ENCODE data around the gene CAMK1D. TPM values are rescaled to one million over a fixed set of nuclear protein-coding genes. Genes with fewer than 3 reads are reported as not detected.

The CAMK1D gene
- total and polyA plus RNA-seq, 2 donors (not counting 3 experiments of a cell fraction or from before 2014, with no cell fraction given) = 0.37 to 4.2 TPM

GRCh38 chr10:12418000-12418399 is 68.7 kb downstream of the CAMK1D start:
- intact Hi-C loops (cut with micrococcal nuclease) (no loop called here), dilution Hi-C loops (cut with MboI; ENCODE audit: extremely low pct_ligation_motif_present, low sequenced_read_pairs) (no loop called here)
- POLR2A ChIA-PET = no interaction called here
- H3K27me3 ChIP-seq (ENCODE audit: control insufficient read depth in 2 of 2, insufficient read depth in 2 of 2, low read length in 2 of 2) = peaks cover 0 to 4% of the 10 kb centered on the region in 2 experiments
- no peaks in the 10 kb centered on the region for H3K79me2 ChIP-seq (ENCODE audit: control insufficient read depth, insufficient read depth, low read length)
- H3K36me3 ChIP-seq (ENCODE audit: control insufficient read depth in 2 of 2, extremely low read depth in 1 of 2, insufficient read depth in 2 of 2, low read length in 2 of 2) = no peaks in the 10 kb centered on the region
- H4K20me1 ChIP-seq (replicated peaks; ENCODE audit: control insufficient read depth, extremely low read depth, insufficient read depth, low read length) = no peaks in the 10 kb centered on the region
- CTCF ChIA-PET = no interaction called here
- FAIRE-seq = no peak
- TF ChIP-seq POLR2AphosphoS5 (IDR thresholded peaks at IDR 0.05; ENCODE audit: insufficient read depth, low read depth, low read length) = no peak
- H3K4me3 ChIP-seq (replicated peaks in 1 of 3; ENCODE audit: insufficient read depth in 1 of 3, low read depth in 1 of 3, low read length in 3 of 3) = no peak overlapping the region
- no peaks in the 10 kb centered on the region for H3K9me3 ChIP-seq (replicated peaks; ENCODE audit: control insufficient read depth, insufficient read depth, low read length)
- H3K9ac ChIP-seq (replicated peaks; ENCODE audit: extremely low read depth, insufficient read depth, low read length) = no peak overlapping the region
- H3K4me2 ChIP-seq (ENCODE audit: insufficient read depth, low read length) = no peak overlapping the region
- peaks cover 4% of the 10 kb centered on the region for H3K4me1 ChIP-seq (ENCODE audit: control insufficient read depth, extremely low read depth, insufficient read depth, low read length)
- H3K27ac ChIP-seq (ENCODE audit: insufficient read depth, low read depth, low read length) = no peak overlapping the region
- no TSS peak for BruUV-seq (replicated peaks)
- no peaks in the 10 kb centered on the region for H3K9me1 ChIP-seq (replicated peaks; ENCODE audit: control insufficient read depth, extremely low read depth, insufficient read depth, low read length)
- DNase-seq (ENCODE audit: low read depth, low spot score) = no peak
- no peak overlapping the region for H2AFZ ChIP-seq (ENCODE audit: low read depth, low read length)

- Histone ChIP-seq H3K4me3 (replicated peaks in 1 of 3; ENCODE audit: insufficient read depth in 1 of 3, low read depth in 1 of 3, low read length in 3 of 3) (no peak overlapping the region), H3K9me1 (replicated peaks; ENCODE audit: control insufficient read depth, extremely low read depth, insufficient read depth, low read length) (no peaks in the 10 kb centered on the region), H3K36me3 (ENCODE audit: control insufficient read depth in 2 of 2, extremely low read depth in 1 of 2, insufficient read depth in 2 of 2, low read length in 2 of 2) (no peaks in the 10 kb centered on the region), H3K27me3 (ENCODE audit: control insufficient read depth in 2 of 2, insufficient read depth in 2 of 2, low read length in 2 of 2) (peaks cover 0 to 4% of the 10 kb centered on the region in 2 experiments), H3K27ac (ENCODE audit: insufficient read depth, low read depth, low read length) (no peak overlapping the region), H4K20me1 (replicated peaks; ENCODE audit: control insufficient read depth, extremely low read depth, insufficient read depth, low read length) (no peaks in the 10 kb centered on the region), H3K4me2 (ENCODE audit: insufficient read depth, low read length) (no peak overlapping the region), H2AFZ (ENCODE audit: low read depth, low read length) (no peak overlapping the region), H3K9ac (replicated peaks; ENCODE audit: extremely low read depth, insufficient read depth, low read length) (no peak overlapping the region), H3K9me3 (replicated peaks; ENCODE audit: control insufficient read depth, insufficient read depth, low read length) (no peaks in the 10 kb centered on the region), H3K79me2 (ENCODE audit: control insufficient read depth, insufficient read depth, low read length) (no peaks in the 10 kb centered on the region), H3K4me1 (ENCODE audit: control insufficient read depth, extremely low read depth, insufficient read depth, low read length) (peaks cover 4% of the 10 kb centered on the region)
- no peak for TF ChIP-seq MYC (IDR thresholded peaks at IDR 0.05; ENCODE audit: low read depth, low read length)
- TF ChIP-seq EZH2 (IDR thresholded peaks at IDR 0.05; ENCODE audit: borderline replicate concordance, low read depth, low read length, severe bottlenecking) = no peak
- no peak for TF ChIP-seq FOS (IDR thresholded peaks at IDR 0.05; ENCODE audit: borderline replicate concordance, insufficient read depth, low read length)
- no peak for TF ChIP-seq POLR2A (IDR thresholded peaks at IDR 0.05; ENCODE audit: low read depth, low read length)
- no peak for TF ChIP-seq CTCF (IDR thresholded peaks at IDR 0.05; ENCODE audit: extremely low read depth in 1 of 2, insufficient read depth in 1 of 2, low read depth in 1 of 2, low read length in 2 of 2)
- no peak for TF ChIP-seq MAX (IDR thresholded peaks at IDR 0.05; ENCODE audit: insufficient read depth, insufficient read length)
- no peak for TF ChIP-seq JUN (IDR thresholded peaks at IDR 0.05; ENCODE audit: borderline replicate concordance, insufficient read depth, insufficient read length, low read depth)
- no peak for TF ChIP-seq POLR2AphosphoS5 (IDR thresholded peaks at IDR 0.05; ENCODE audit: insufficient read depth, low read depth, low read length)
- TF ChIP-seq GATA2 (IDR thresholded peaks at IDR 0.05; ENCODE audit: insufficient read depth, insufficient read length, low read depth, low read length) = no peak
- ChIA-PET POLR2A (no interaction called here), CTCF (interaction anchor here (0.6 kb wide), 1 partner anchor 70 kb away, joined by 3 read pairs; no protein-coding TSS in a partner anchor)
- intact Hi-C loops (cut with micrococcal nuclease) (no loop called here), dilution Hi-C loops (cut with MboI; ENCODE audit: extremely low pct_ligation_motif_present, low sequenced_read_pairs) (no loop called here)
- no peak for DNase-seq (ENCODE audit: low read depth, low spot score)
- no TSS peak for BruUV-seq (replicated peaks)
- no peak for FAIRE-seq
These were observed 69.4 kb downstream of the CAMK1D start for GRCh38 chr10:12418725-12419261.

Data from endothelial cell of umbilical vein (primary cell).